Measurements from ENCODE around the gene CCDC91. TPM values are rescaled to one million over a fixed set of nuclear protein-coding genes. Genes with fewer than 3 reads are reported as not detected.

Gene CCDC91
- total RNA-seq, 1 experiment from 2014 or later: 15.7 TPM

DNA sequence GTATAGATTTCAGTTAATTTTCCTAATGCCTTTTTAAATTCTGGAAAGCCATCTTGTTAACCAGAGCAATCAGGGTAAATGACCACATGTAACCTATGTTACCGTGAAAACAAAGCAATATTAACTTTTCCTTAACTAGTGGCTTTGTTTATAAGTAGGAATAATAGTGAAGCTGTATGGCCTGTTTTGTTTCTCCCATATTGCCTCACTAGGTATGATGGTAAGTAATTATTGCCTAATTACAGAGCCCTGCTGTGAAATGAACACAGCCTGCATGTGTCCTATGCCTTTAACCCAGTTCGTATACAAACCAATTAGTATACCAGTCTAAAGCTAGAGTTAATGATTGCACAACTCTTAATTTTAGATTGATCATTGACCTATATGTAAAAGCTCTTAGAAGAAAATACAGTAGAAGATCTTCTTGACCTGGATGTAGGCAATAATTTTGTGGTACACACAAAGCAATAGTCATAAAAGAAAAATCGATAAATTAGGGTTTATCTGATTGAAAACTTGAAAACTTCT, 249.9 kb downstream of the CCDC91 start:
- no peaks in the 10 kb centered on the region for H3K36me3 Mint-ChIP-seq
- peaks cover 4% of the 10 kb centered on the region for H3K4me1 Mint-ChIP-seq
- peaks cover 3% of the 10 kb centered on the region for H3K9me3 Mint-ChIP-seq
- H3K4me3 Mint-ChIP-seq: no peak overlapping the region
- ChIA-PET CTCF (no interaction called here), POLR2A (no interaction called here)
- no peaks in the 10 kb centered on the region for H3K27me3 Mint-ChIP-seq (ENCODE audit: low read depth)
- no peak for ATAC-seq
- no peak overlapping the region for H3K27ac Mint-ChIP-seq
- TF ChIP-seq FOXK1 (CRISPR knock-in tag; IDR thresholded peaks at IDR 0.05) (no peak), CREM (CRISPR knock-in tag; IDR thresholded peaks at IDR 0.05) (no peak), ZNF671 (CRISPR knock-in tag; IDR thresholded peaks at IDR 0.05) (no peak), ZNF396 (CRISPR knock-in tag; IDR thresholded peaks at IDR 0.05; ENCODE audit: borderline replicate concordance) (no peak), MXD4 (CRISPR knock-in tag; IDR thresholded peaks at IDR 0.05; ENCODE audit: borderline replicate concordance) (no peak), OVOL2 (CRISPR knock-in tag; IDR thresholded peaks at IDR 0.05; ENCODE audit: borderline replicate concordance) (no peak), ETV6 (CRISPR knock-in tag; IDR thresholded peaks at IDR 0.05) (no peak), FOXJ3 (CRISPR knock-in tag; IDR thresholded peaks at IDR 0.05; ENCODE audit: borderline replicate concordance) (no peak), NFYB (CRISPR knock-in tag; conservative IDR thresholded peaks at IDR 0.05; ENCODE audit: low read depth) (no peak), CBFB (CRISPR knock-in tag; IDR thresholded peaks at IDR 0.05; ENCODE audit: low read depth) (no peak), JUN (CRISPR knock-in tag; IDR thresholded peaks at IDR 0.05) (no peak), GRHL2 (CRISPR knock-in tag; IDR thresholded peaks at IDR 0.05; ENCODE audit: insufficient replicate concordance, severe bottlenecking) (no peak), ZBTB21 (CRISPR knock-in tag; IDR thresholded peaks at IDR 0.05; ENCODE audit: borderline replicate concordance) (no peak)
- TF ChIP-seq, protein P1, sequence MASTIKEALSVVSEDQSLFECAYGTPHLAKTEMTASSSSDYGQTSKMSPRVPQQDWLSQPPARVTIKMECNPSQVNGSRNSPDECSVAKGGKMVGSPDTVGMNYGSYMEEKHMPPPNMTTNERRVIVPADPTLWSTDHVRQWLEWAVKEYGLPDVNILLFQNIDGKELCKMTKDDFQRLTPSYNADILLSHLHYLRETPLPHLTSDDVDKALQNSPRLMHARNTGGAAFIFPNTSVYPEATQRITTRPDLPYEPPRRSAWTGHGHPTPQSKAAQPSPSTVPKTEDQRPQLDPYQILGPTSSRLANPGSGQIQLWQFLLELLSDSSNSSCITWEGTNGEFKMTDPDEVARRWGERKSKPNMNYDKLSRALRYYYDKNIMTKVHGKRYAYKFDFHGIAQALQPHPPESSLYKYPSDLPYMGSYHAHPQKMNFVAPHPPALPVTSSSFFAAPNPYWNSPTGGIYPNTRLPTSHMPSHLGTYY (CRISPR knock-in tag; IDR thresholded peaks at IDR 0.05): no peak
- TF ChIP-seq, protein P2, sequence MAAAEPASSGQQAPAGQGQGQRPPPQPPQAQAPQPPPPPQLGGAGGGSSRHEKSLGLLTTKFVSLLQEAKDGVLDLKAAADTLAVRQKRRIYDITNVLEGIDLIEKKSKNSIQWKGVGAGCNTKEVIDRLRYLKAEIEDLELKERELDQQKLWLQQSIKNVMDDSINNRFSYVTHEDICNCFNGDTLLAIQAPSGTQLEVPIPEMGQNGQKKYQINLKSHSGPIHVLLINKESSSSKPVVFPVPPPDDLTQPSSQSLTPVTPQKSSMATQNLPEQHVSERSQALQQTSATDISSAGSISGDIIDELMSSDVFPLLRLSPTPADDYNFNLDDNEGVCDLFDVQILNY (CRISPR knock-in tag; IDR thresholded peaks at IDR 0.05): no peak
- TF ChIP-seq, protein P3, sequence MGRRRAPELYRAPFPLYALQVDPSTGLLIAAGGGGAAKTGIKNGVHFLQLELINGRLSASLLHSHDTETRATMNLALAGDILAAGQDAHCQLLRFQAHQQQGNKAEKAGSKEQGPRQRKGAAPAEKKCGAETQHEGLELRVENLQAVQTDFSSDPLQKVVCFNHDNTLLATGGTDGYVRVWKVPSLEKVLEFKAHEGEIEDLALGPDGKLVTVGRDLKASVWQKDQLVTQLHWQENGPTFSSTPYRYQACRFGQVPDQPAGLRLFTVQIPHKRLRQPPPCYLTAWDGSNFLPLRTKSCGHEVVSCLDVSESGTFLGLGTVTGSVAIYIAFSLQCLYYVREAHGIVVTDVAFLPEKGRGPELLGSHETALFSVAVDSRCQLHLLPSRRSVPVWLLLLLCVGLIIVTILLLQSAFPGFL (CRISPR knock-in tag; IDR thresholded peaks at IDR 0.05; ENCODE audit: borderline replicate concordance): no peak
- DNase-seq (ENCODE audit: low spot score): no peak

DNA sequence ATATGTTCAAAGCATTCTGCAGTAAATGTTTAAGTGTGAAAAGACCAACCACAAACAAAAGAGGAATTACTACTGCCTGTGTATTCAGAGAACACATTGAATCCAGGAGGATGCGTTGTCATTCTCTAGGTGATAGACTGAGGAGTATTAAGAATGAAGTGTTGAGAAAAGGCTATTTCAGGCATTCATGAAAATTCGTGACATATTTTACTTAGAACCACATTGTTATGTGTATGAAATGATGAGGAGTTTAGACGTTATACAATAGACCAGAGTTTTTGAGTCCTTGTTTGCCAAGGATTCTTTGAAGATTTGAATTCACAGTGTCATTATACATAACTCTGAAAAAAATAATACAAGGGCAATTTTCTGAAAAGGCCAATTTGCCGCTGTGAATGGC, 251.8 kb downstream of the CCDC91 start:
- Mint-ChIP-seq H3K27ac (peak overlapping the region; percentile 6; the same call in 1 of the 2 replicates), H3K36me3 (no peaks in the 10 kb centered on the region), H3K4me3 (no peak overlapping the region), H3K9me3 (peaks cover 3% of the 10 kb centered on the region), H3K27me3 (ENCODE audit: low read depth) (no peaks in the 10 kb centered on the region), H3K4me1 (peaks cover 4% of the 10 kb centered on the region)
- CTCF ChIA-PET: no interaction called here
- POLR2A ChIA-PET: no interaction called here
- no peak for DNase-seq (ENCODE audit: low spot score)
- no peak for ATAC-seq
- TF ChIP-seq NR1H2 (CRISPR knock-in tag; IDR thresholded peaks at IDR 0.05) (no peak), FOXJ3 (CRISPR knock-in tag; IDR thresholded peaks at IDR 0.05; ENCODE audit: borderline replicate concordance) (no peak), OVOL2 (CRISPR knock-in tag; IDR thresholded peaks at IDR 0.05; ENCODE audit: borderline replicate concordance) (no peak)
- TF ChIP-seq, protein P4, sequence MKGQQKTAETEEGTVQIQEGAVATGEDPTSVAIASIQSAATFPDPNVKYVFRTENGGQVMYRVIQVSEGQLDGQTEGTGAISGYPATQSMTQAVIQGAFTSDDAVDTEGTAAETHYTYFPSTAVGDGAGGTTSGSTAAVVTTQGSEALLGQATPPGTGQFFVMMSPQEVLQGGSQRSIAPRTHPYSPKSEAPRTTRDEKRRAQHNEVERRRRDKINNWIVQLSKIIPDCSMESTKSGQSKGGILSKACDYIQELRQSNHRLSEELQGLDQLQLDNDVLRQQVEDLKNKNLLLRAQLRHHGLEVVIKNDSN (CRISPR knock-in tag; IDR thresholded peaks at IDR 0.05): no peak
- TF ChIP-seq, protein P5, sequence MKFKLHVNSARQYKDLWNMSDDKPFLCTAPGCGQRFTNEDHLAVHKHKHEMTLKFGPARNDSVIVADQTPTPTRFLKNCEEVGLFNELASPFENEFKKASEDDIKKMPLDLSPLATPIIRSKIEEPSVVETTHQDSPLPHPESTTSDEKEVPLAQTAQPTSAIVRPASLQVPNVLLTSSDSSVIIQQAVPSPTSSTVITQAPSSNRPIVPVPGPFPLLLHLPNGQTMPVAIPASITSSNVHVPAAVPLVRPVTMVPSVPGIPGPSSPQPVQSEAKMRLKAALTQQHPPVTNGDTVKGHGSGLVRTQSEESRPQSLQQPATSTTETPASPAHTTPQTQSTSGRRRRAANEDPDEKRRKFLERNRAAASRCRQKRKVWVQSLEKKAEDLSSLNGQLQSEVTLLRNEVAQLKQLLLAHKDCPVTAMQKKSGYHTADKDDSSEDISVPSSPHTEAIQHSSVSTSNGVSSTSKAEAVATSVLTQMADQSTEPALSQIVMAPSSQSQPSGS (CRISPR knock-in tag; IDR thresholded peaks at IDR 0.05; ENCODE audit: borderline replicate concordance, low read depth): no peak
- TF ChIP-seq, protein P6, sequence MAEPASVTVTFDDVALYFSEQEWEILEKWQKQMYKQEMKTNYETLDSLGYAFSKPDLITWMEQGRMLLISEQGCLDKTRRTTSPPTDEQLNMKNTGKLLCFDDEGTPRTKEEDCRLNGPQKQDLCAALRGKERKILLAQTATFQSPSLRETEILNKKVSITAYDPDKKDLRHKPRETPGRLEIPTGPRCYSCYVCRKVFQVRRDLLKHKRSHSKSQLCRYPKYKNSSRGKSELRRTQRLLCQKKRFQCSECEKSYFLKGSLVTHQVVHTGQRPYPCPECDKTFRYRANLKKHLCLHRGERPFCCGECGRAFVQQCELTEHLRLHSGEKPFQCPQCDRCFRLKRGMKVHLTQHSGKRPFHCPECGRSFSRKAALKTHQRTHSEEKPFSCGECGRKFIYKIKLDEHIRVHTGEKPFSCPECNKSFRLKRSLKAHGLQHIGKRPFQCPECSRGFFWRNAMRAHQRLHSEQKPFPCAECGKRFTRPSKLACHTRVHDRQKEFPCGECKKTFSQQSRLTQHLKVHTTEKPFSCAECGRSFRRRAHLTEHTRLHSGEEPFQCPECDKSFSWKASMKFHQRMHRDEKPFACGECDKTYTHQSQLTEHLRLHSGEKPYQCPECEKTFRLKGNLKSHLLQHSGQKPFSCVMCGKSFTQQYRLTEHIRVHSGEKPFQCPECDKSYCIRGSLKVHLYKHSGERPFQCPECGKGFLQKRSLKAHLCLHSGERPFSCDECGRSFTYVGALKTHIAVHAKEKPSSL (CRISPR knock-in tag; conservative IDR thresholded peaks at IDR 0.05): no peak
- TF ChIP-seq, protein P7, sequence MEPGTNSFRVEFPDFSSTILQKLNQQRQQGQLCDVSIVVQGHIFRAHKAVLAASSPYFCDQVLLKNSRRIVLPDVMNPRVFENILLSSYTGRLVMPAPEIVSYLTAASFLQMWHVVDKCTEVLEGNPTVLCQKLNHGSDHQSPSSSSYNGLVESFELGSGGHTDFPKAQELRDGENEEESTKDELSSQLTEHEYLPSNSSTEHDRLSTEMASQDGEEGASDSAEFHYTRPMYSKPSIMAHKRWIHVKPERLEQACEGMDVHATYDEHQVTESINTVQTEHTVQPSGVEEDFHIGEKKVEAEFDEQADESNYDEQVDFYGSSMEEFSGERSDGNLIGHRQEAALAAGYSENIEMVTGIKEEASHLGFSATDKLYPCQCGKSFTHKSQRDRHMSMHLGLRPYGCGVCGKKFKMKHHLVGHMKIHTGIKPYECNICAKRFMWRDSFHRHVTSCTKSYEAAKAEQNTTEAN (CRISPR knock-in tag; IDR thresholded peaks at IDR 0.05): no peak
